ENCODE data around the gene BLCAP. TPM values are rescaled to one million over a fixed set of nuclear protein-coding genes. Genes with fewer than 3 reads are reported as not detected.

BLCAP gene
- total and polyA plus RNA-seq, 2 experiments from 2014 or later, result 65.8 to 71.9 TPM

DNA sequence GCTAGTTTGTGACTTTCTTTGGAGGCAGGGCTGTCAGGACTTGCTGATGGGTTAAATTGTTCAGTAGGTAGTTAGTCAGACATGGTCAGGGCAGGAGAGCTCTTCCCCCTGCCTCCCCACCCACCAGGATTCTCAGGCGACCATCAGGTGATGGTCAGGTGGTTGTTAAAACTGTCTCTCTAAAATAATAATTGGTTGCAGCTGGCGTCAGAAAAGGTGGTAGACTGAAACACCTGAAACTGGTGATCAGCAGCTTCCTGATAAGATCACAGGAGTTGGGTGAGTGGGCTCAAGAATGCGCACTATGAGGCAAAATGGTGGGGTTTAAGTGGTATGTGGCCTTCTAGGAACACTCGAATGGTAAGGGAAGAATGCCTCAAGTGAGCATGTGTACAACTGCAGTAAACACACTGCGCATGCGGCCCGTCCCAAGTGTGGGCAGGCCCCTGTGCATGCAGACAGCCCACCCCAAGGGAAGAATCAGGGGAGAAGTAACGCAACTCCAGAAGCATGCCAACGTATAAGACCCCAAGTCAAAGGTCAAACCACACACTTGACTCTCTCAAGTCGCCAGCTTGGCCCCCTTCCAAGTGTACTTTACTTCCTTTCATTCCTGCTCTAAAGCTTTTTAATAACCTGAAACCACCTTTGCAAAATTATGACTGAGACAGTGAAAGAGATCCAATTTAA, 7.9 kb upstream of the BLCAP start:
- Histone ChIP-seq H3K36me3 (replicated peaks; ENCODE audit: insufficient read depth, low read depth) (no peaks in the 10 kb centered on the region), H3K4me3 (no peak overlapping the region), H3K9me2 (replicated peaks; ENCODE audit: insufficient read depth) (no peaks in the 10 kb centered on the region), H3K9me3 (ENCODE audit: low read depth) (no peaks in the 10 kb centered on the region), H3K4me1 (ENCODE audit: insufficient read depth) (no peaks in the 10 kb centered on the region), H2AFZ (no peak overlapping the region), H3K27me3 (no peaks in the 10 kb centered on the region), H4K20me1 (ENCODE audit: insufficient read depth, poor library complexity, severe bottlenecking) (no peaks in the 10 kb centered on the region), H3K4me2 (no peak overlapping the region), H3K27ac (no peak overlapping the region), H3K79me2 (no peaks in the 10 kb centered on the region)
- DNase-seq (ENCODE audit: low spot score), result no peak
- TF ChIP-seq, protein P1, sequence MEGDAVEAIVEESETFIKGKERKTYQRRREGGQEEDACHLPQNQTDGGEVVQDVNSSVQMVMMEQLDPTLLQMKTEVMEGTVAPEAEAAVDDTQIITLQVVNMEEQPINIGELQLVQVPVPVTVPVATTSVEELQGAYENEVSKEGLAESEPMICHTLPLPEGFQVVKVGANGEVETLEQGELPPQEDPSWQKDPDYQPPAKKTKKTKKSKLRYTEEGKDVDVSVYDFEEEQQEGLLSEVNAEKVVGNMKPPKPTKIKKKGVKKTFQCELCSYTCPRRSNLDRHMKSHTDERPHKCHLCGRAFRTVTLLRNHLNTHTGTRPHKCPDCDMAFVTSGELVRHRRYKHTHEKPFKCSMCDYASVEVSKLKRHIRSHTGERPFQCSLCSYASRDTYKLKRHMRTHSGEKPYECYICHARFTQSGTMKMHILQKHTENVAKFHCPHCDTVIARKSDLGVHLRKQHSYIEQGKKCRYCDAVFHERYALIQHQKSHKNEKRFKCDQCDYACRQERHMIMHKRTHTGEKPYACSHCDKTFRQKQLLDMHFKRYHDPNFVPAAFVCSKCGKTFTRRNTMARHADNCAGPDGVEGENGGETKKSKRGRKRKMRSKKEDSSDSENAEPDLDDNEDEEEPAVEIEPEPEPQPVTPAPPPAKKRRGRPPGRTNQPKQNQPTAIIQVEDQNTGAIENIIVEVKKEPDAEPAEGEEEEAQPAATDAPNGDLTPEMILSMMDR (IDR thresholded peaks at IDR 0.05; ENCODE audit: poor library complexity), result no peak
- TF ChIP-seq EZH2 (IDR thresholded peaks at IDR 0.05; ENCODE audit: borderline replicate concordance) (no peak), EZH2phosphoT487 (IDR thresholded peaks at IDR 0.05; ENCODE audit: low read depth, severe bottlenecking, unreplicated experiment) (no peak)
- 74% methylated on average over 10 of the region's 10 CpGs for WGBS (ENCODE audit: low lambda C conversion rate, missing lambda C conversion rate)

DNA sequence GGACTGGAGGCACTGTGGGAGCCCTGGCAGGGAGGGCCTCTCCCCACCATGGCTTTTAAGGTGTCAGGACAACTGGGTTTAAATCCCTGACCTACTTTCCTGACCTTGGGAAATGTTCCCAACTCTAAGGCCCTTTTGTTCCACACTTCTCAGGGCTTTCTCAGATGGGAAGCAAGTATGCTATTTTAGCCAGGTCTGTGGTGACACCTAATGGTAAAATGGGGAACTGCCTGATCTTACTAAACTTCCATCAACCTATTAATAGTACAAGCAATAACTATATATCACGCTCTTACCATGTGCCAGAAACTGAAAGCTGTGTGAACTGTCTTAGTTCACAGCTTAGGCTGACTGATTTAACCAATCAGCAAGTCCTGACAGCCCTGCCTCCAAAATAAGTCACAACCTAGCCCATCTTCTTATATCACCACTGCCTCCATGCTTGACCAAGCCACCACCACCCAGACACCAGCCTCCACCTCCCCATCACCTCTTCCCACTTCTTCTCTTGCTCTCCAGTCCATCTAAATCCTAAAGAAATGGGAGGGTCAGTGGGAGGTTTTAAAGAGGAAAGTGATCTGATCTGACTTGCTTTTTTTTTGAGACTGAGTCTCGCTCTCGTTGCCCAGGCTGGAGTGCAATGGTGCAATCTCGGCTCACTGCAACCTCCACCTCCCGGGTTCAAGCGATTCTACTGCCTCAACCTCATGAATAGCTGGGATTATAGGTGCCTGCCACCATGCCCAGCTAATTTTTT, 6.9 kb upstream of the BLCAP start:
- H3K36me3 ChIP-seq (replicated peaks; ENCODE audit: insufficient read depth, low read depth), result no peaks in the 10 kb centered on the region
- peak; percentile 87 for DNase-seq (ENCODE audit: low spot score)
- H3K9me2 ChIP-seq (replicated peaks; ENCODE audit: insufficient read depth), result no peaks in the 10 kb centered on the region
- no peaks in the 10 kb centered on the region for H3K79me2 ChIP-seq
- no peaks in the 10 kb centered on the region for H4K20me1 ChIP-seq (ENCODE audit: insufficient read depth, poor library complexity, severe bottlenecking)
- H3K27ac ChIP-seq, result no peak overlapping the region
- H3K4me2 ChIP-seq, result no peak overlapping the region
- TF ChIP-seq EZH2 (IDR thresholded peaks at IDR 0.05; ENCODE audit: borderline replicate concordance) (no peak), EZH2phosphoT487 (IDR thresholded peaks at IDR 0.05; ENCODE audit: low read depth, severe bottlenecking, unreplicated experiment) (no peak)
- TF ChIP-seq, protein P1 (IDR thresholded peaks at IDR 0.05; ENCODE audit: poor library complexity), result peak; percentile 87
- H3K27me3 ChIP-seq, result no peaks in the 10 kb centered on the region
- H3K9me3 ChIP-seq (ENCODE audit: low read depth), result no peaks in the 10 kb centered on the region
- H3K4me3 ChIP-seq, result no peak overlapping the region
- no peak overlapping the region for H2AFZ ChIP-seq
- WGBS (ENCODE audit: low lambda C conversion rate, missing lambda C conversion rate), result 72% methylated on average over 6 of the region's 6 CpGs
- H3K4me1 ChIP-seq (ENCODE audit: insufficient read depth), result no peaks in the 10 kb centered on the region

DNA sequence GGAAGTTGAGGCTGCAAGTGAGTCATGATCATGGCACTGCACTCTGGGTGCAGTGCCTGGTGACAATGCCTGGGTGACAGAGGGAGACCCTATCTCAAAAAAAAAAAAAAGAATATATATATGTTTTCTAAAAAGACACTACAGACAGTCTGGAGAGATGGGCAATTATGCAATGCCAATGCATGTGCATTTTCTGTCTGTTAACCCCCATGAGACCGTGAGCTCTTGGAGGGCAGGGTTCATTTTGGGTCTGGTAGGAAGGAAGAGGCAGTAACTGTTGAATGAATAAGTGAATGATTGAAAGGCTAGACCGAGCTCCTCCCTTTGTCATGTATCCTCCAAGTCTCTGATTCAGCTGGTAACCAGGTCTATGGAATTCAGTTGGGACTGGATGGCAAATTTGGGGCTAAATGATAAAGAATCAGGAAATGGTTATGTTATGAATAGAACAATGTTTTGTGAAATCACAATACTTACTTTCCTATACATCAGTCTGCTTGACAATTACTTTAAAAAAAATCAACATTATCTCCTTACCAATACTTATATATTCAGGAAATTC, 5.6 kb upstream of the BLCAP start:
- Histone ChIP-seq H3K27ac (no peak overlapping the region), H4K20me1 (ENCODE audit: insufficient read depth, poor library complexity, severe bottlenecking) (no peaks in the 10 kb centered on the region), H3K4me3 (no peak overlapping the region), H2AFZ (no peak overlapping the region), H3K4me1 (ENCODE audit: insufficient read depth) (peaks cover 7% of the 10 kb centered on the region), H3K4me2 (no peak overlapping the region), H3K36me3 (replicated peaks; ENCODE audit: insufficient read depth, low read depth) (no peaks in the 10 kb centered on the region), H3K9me3 (ENCODE audit: low read depth) (no peaks in the 10 kb centered on the region), H3K79me2 (peaks cover 3% of the 10 kb centered on the region), H3K9me2 (replicated peaks; ENCODE audit: insufficient read depth) (no peaks in the 10 kb centered on the region), H3K27me3 (no peaks in the 10 kb centered on the region)
- 86% methylated on average over 2 of the region's 2 CpGs for WGBS (ENCODE audit: low lambda C conversion rate, missing lambda C conversion rate)
- TF ChIP-seq, protein P1 (IDR thresholded peaks at IDR 0.05; ENCODE audit: poor library complexity), result no peak
- TF ChIP-seq EZH2 (IDR thresholded peaks at IDR 0.05; ENCODE audit: borderline replicate concordance) (no peak), EZH2phosphoT487 (IDR thresholded peaks at IDR 0.05; ENCODE audit: low read depth, severe bottlenecking, unreplicated experiment) (no peak)
- no peak for DNase-seq (ENCODE audit: low spot score)

Measured in hepatocyte (in vitro differentiated cells).